NOMO-1 (cell line): ENCODE data around the gene NFIB.

ENCODE experiments used
- DNase-seq, 2 experiments: peaks; one replicate each; lab custom pipeline; 2025; ENCODE audit not compliant: unreplicated experiment in 2 of 2; lab: John Stamatoyannopoulos, UW

The NFIB gene

GRCh38 chr9:14086495-14086894 is 227.4 kb downstream of the NFIB start:
- DNase-seq: no peak

DNA sequence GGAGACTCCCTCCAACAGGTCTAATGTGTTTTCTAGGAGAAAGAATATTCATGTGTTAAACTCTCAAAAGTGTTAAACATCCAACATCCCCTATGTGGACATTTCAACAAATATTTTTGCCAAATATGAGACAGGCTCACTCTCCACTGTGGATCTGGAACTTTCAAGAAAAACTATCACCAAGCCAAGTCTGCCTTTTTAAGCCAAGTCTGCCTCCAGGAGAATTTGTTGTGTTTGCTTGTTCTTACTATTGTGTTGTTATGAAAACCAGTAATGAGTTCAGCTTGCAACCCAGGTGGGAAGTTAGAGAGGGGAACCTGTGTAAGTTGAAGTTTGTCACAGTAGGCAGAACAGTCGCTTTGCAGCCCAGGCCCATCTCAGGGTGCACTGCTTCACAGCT is 228.1 kb downstream of the NFIB start:
- DNase-seq: no peak

GRCh38 chr9:14084867-14085266 is 229.1 kb downstream of the NFIB start:
- no peak for DNase-seq

DNA sequence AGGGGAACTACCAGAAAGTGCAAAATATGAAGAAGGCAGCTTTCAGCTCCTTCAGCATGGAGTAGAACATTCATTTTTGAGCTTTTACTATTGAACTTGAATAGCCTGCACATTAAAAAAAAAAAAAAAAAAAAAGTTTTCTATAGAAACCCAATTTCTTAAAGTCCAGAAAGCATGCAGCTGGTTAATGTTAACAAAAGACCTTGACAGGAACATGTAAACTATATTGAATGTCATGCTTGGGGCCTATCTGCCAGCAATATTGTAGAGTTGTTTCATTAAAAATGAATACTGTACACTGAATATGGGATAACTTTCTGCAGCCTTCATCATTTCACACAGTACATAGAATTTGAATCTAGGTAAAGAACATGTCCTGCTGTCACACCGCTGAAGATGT is 230.6 kb downstream of the NFIB start:
- no peak for DNase-seq

GRCh38 chr9:14082732-14083131 is 231.2 kb downstream of the NFIB start:
- no peak for DNase-seq

DNA sequence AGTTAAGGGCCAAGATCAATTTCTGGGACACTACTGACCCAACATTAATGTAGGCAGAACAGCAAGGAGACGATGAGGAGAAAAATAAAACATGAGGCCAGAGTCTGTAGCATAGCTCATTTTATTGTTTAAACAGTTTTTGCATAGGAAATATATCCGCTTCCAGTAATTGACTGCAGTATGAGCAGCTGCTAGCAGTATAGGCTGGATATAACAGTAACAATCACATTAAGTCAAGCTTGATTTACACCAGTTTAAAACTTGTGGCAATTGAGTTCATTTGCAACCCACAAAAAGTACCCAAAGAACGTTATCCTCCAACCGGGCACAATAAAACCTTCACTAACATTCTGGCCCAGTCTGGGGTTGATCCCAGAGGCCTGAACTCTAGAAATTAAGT is 232.2 kb downstream of the NFIB start:
- DNase-seq: no peak

DNA sequence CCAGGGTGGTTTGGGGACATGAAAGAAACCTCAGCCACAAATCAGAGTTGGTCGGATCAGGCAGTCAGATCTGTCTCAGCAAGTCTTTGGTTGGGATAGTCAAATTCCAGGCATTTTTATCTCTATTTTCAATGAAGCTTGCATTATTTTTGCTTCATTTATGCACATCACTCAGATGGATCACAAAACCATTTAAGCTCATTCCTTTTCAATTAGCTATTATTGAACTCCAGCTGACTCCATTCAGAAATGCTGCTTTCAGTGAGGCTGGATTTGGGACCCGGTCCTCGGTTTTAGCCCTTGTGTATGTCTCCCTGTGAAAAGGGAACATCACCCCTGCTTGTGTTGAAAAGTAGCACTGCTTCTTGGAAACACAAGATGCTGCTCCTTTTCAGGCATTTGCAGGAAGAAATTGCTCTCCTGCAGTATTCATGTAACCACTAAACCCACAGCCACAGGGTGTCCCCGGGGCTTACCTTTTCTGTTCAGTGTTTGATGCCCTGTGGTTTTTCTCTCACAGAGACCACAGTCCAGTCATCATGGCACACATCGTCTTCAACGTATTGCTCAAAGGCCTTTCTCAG is 232.9 kb downstream of the NFIB start:
- DNase-seq: no peak

GRCh38 chr9:14079440-14079839 is 234.5 kb downstream of the NFIB start:
- no peak for DNase-seq

GRCh38 chr9:14077672-14078071 is 236.3 kb downstream of the NFIB start:
- DNase-seq: no peak

DNA sequence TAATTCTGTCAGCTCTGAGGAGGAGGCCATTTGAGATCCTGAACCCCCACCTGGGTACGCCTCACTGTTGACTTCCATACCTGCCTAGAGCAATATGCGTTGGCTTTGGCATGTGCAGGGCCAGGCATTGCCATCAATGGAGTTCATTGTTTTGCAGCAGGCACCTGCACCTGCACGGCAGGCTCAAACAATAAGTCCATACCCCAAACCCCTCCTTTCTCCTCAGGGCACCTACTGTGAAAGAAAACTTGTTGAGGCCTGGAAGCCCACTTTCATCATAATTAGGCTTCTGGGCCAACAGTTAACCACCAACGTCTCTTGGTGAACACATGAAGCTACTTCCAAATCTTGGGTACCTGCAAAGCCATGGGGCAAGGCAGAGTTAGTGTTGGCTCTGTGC is 238.7 kb downstream of the NFIB start:
- DNase-seq: no peak

DNA sequence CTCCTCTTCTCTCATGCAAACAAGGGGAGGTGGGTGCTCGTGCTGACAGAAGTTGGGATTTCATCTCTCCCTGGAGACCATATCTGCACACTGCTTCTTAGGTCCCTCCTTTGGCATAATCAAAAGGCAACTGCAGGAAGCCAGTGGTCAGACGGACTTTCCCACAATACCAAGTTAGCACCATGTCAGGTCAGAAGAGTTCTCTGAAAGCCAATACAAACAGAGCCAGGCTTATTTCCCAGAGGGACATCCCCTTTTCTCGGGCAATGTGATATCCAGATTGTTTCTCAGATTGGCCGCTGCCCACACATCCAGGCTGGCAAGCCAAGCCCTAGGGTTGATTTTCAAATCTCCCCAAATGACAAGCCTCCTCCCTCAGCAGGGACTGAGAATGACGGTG is 241.1 kb downstream of the NFIB start:
- DNase-seq: no peak

- DNase-seq: no peak
These were observed 242.5 kb downstream of the NFIB start for GRCh38 chr9:14071484-14071883.

DNA sequence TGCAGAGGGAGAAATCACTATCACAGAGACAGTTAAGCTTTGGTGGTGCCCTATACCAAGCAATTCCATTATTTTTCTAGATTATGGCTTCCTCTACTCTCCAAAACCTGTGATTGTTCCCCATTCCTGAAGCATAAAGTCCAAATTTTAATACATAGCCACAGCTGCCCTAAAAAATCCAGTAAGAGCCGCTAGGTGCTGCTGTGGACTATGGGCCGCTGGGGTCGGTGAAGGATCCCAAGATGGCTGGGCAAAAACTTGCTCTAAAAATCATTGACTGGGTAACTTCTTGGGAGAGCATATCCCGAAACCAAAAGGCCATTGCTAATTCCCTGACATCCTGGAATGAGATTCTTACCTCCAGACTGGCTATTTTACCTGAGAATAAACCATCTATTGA is 245.3 kb downstream of the NFIB start:
- no peak for DNase-seq

DNA sequence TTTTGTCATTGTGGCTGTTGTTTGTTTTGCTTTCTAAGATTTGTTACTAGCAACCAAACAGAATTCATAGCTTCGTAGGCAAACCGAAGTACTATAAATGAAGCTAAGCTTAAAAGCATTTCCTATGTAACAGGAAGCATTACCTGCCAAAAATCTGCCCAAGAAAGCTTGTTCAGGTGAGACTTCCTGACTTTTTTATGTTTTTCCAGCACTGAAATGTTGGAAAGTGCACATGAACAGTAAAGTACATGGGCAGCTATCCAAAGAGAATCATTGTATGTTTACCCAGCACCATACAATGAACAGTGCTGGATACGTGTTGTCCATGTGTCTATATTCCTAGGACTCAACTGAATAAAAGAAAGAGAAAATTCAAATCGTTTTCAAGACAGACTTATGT is 247.1 kb downstream of the NFIB start:
- DNase-seq: no peak

- DNase-seq: no peak
These were observed 247.9 kb downstream of the NFIB start for GRCh38 chr9:14066032-14066431.

DNA sequence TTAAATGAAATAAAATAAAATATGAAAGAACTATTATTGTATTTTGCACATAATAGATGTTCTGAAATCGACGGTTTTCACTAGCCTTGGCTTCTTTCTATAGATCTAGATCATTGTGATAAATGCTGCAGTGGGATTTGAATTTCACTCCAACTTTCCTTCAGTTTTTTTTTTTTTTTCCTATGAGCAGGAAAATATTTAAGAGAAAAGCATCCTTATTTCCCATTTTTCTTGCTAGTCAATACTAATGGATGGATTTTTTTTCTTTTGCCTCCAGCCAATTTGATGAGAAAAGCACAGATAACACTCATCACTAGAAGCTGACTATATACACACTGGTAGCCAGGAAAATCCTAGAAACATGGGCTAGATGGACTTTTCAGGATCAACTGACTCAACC is 249.0 kb downstream of the NFIB start:
- no peak for DNase-seq

DNA sequence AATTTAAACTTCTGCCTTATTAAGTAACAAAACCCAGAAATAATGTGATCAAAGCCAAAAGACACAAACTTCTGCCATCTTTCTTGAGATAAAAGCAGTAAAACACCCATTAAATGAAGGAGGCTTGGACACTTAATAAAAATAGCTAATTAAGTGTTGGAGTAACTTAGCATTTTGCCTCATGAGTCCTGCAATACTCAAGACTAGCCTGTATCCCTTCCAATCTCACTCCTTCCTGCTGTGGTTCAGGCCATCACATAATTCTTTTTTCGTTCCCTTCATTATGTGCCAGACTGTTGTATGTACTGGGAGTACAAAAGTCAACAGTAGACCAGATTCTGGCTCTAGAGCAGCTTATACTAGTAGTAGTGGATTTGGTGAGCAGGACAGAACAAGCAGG is 250.2 kb downstream of the NFIB start:
- no peak for DNase-seq

DNA sequence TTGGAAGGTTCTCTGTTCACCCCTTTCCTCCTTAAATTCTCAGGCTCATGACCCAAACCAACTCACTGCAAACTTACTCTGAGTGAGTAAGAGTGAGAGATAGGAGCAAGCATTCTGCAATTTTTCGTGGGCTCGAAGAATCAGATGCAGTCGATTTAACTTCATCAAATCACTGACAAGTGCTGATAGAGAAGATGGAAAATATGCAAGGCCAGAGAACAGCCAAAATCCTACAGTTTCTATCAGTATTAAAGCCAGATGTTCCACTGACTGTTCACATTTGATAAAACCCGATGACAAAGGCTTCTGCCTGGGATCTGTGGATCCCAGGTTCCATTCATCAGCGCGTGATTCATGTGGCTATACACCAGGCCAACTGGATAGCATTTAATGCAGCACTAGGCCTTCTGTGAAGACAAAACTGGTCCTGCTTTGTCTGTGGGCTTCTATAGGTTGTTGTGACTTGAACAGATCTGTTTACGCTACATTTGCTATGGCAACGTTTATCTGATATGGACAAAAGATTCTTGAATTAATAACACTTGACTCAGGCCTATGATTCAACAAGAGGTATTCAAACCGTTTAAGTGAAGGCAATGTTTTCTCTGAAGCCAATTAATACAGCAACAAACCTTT is 251.2 kb downstream of the NFIB start:
- DNase-seq: no peak

DNA sequence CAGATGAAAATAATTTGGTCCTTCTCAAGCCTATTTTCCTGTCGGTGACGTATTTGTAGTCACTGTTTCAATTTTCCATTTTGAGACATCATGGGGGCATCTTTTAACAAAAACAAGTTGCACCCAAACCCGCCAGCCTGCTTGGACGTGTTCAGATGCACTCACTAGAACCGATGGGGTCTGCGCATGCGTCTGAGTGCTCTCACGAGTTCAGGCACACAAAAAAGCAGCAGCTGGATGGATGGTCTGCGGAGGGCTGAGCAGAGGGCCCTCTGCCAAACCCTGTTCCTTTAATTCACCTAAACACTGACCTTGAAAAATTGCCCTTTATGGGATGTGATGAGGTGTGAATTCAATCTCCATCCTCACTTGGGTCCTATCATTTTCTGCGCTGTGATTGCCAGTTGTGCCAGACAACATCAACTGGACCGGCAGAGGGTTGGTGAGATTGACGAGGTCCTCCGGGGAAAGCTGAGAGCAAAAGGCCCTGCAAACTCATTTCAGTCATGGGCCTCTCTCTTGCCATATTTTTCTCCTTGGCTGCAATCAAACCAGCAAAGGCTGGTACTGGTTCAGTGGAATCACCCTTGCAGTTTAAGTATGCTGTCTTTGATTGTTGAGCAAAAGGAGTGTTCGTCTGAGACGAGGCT is 251.9 kb downstream of the NFIB start:
- DNase-seq: no peak

DNA sequence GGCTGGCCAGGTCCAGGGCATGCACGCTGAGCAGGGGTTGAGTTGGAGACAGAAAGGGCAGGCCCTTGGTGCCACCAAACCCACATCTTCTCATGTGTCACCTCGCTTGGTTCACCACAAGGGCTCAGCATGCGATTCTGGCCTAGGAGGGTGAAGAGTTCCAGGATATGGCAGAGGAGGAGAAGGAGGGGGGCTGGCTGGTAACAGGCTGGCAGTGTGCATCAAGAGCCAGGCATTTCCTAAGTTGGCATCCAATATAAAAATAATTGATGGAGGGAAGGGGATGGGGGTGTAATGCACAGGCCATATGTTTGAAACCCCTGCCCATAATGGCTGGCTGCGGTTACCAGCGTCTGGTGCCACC is 255.6 kb downstream of the NFIB start:
- no peak for DNase-seq

- DNase-seq: no peak
These were observed 256.3 kb downstream of the NFIB start for GRCh38 chr9:14057368-14058324.
